ENCODE results near the gene IGSF8.

The IGSF8 gene

DNA sequence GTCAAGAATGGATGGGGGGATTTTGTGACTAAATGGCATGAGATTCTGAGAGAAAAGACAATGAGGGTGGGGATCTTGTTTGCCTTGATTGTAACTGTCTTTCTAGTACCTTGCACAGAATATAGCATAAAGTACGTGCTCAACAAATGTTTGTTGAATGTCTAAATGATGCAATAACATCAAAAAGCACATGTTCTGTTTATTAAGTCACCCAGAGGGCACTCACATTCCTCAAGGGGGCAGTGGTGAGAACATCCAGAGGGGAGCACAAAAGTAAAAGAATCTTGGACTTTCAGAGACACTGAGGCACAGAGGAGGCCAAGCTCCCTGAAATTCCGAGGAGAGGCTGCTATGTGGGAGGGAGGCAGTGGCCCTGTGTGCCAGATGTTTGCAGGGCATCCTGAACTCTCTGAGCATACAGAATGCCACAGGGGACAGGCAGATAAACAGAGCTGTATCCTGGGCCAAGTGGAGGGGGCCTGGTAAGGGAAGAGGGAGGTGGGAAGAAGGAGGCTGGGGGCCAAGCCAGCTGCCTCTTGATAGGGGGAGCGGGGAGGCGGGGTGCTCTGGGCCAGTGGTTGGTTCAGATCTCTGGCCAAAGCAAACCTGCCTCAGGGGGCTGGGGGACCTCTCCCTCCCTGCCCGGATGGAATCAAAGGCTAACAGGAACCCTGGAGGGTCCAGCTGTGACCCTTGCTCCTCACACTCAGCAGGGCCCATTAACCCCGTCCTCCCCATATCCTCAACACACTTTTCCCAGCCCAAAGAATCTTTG is 10.7 kb upstream of the IGSF8 start:
- no peak overlapping the region for H2AFZ ChIP-seq
- H3K9ac ChIP-seq, result no peak overlapping the region
- no peaks in the 10 kb centered on the region for H3K79me2 ChIP-seq
- H3K27ac ChIP-seq, result no peak overlapping the region
- no peak overlapping the region for H3K4me3 ChIP-seq (ENCODE audit: low read depth, low read length)
- TF ChIP-seq, protein P1, sequence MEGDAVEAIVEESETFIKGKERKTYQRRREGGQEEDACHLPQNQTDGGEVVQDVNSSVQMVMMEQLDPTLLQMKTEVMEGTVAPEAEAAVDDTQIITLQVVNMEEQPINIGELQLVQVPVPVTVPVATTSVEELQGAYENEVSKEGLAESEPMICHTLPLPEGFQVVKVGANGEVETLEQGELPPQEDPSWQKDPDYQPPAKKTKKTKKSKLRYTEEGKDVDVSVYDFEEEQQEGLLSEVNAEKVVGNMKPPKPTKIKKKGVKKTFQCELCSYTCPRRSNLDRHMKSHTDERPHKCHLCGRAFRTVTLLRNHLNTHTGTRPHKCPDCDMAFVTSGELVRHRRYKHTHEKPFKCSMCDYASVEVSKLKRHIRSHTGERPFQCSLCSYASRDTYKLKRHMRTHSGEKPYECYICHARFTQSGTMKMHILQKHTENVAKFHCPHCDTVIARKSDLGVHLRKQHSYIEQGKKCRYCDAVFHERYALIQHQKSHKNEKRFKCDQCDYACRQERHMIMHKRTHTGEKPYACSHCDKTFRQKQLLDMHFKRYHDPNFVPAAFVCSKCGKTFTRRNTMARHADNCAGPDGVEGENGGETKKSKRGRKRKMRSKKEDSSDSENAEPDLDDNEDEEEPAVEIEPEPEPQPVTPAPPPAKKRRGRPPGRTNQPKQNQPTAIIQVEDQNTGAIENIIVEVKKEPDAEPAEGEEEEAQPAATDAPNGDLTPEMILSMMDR (IDR thresholded peaks at IDR 0.05), result no peak
- H3K9me3 ChIP-seq (ENCODE audit: control insufficient read depth, low read length), result no peaks in the 10 kb centered on the region
- no peaks in the 10 kb centered on the region for H3K4me1 ChIP-seq
- no peak overlapping the region for H3K4me2 ChIP-seq (ENCODE audit: low read length)
- no peaks in the 10 kb centered on the region for H3K27me3 ChIP-seq (ENCODE audit: control insufficient read depth, insufficient read depth, low read length)
- no peaks in the 10 kb centered on the region for H3K36me3 ChIP-seq (ENCODE audit: control insufficient read depth, insufficient read depth, low read length)

DNA sequence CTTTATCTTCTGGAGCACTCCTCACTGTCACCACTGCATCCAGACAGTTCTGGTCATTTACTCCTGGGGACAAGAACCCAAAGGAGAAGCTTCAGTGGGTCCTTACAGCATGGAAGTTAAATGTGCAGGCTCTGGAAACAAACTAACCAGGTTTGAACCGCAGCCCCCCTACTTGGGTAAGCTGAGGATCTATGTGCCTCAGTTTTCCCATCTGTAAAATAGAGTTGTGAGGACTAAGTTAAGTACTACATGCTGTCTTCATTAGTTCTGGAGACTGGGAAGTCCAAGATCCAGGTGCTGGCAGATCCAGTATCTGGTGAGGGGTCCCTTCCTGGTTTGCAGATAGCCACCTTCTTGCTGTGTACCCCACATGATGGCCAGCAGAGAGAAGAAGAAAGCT is 9.1 kb upstream of the IGSF8 start:
- H3K9ac ChIP-seq, result no peak overlapping the region
- H3K27me3 ChIP-seq (ENCODE audit: control insufficient read depth, insufficient read depth, low read length), result no peaks in the 10 kb centered on the region
- no peak overlapping the region for H3K27ac ChIP-seq
- TF ChIP-seq, protein P1 (IDR thresholded peaks at IDR 0.05), result no peak
- no peak overlapping the region for H3K4me3 ChIP-seq (ENCODE audit: low read depth, low read length)
- no peaks in the 10 kb centered on the region for H3K4me1 ChIP-seq
- no peak overlapping the region for H3K4me2 ChIP-seq (ENCODE audit: low read length)
- no peaks in the 10 kb centered on the region for H3K36me3 ChIP-seq (ENCODE audit: control insufficient read depth, insufficient read depth, low read length)
- no peaks in the 10 kb centered on the region for H3K9me3 ChIP-seq (ENCODE audit: control insufficient read depth, low read length)
- no peak overlapping the region for H2AFZ ChIP-seq
- no peaks in the 10 kb centered on the region for H3K79me2 ChIP-seq

DNA sequence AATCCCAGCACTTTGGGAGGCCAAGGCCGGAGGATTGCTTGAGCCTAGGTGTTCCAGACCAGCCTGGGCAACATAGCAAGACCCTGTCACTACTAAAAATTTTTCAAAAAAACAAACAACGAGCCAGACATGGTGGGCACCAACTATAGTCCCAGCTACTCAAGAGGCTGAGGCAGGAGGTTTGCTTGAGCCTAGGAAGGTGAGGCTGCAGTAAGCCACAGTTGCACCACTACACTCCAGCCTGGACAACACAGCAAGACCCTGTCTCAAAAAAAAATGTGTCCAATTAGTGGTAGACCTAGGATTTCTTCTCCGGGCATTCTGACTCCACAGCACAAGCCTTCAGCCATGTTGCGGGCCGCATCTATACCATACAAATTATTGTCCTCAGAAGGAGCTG is 6.7 kb upstream of the IGSF8 start:
- TF ChIP-seq, protein P1 (IDR thresholded peaks at IDR 0.05), result no peak
- no peak overlapping the region for H3K4me2 ChIP-seq (ENCODE audit: low read length)
- no peaks in the 10 kb centered on the region for H3K4me1 ChIP-seq
- no peaks in the 10 kb centered on the region for H3K27me3 ChIP-seq (ENCODE audit: control insufficient read depth, insufficient read depth, low read length)
- no peaks in the 10 kb centered on the region for H3K9me3 ChIP-seq (ENCODE audit: control insufficient read depth, low read length)
- H3K79me2 ChIP-seq, result no peaks in the 10 kb centered on the region
- H3K4me3 ChIP-seq (ENCODE audit: low read depth, low read length), result no peak overlapping the region
- H3K27ac ChIP-seq, result no peak overlapping the region
- no peaks in the 10 kb centered on the region for H3K36me3 ChIP-seq (ENCODE audit: control insufficient read depth, insufficient read depth, low read length)
- no peak overlapping the region for H2AFZ ChIP-seq
- no peak overlapping the region for H3K9ac ChIP-seq

DNA sequence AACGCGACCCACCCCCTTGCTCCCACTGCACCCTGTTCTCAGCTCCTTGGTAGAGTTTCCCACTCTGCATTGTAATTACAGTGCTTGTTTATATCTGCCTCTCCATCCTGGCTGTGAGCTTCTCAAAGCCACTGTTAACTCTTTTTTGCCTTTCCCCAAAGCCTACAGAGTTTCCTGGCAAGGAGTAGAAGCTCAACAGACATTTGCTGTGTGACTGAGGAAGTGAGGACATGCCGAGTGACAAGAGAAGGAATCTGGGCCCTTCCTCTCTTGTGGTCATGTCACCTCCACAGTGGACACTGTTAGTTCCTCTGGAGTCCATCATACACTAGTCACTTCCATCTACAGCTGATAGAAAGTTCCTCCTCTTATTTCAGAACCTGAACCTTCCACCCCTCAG is 6.1 kb upstream of the IGSF8 start:
- no peak overlapping the region for H3K4me3 ChIP-seq (ENCODE audit: low read depth, low read length)
- TF ChIP-seq, protein P1 (IDR thresholded peaks at IDR 0.05), result no peak
- no peak overlapping the region for H3K27ac ChIP-seq
- no peak overlapping the region for H3K4me2 ChIP-seq (ENCODE audit: low read length)
- H3K9ac ChIP-seq, result no peak overlapping the region
- H3K36me3 ChIP-seq (ENCODE audit: control insufficient read depth, insufficient read depth, low read length), result no peaks in the 10 kb centered on the region
- no peaks in the 10 kb centered on the region for H3K27me3 ChIP-seq (ENCODE audit: control insufficient read depth, insufficient read depth, low read length)
- H3K4me1 ChIP-seq, result no peaks in the 10 kb centered on the region
- H2AFZ ChIP-seq, result no peak overlapping the region
- H3K9me3 ChIP-seq (ENCODE audit: control insufficient read depth, low read length), result no peaks in the 10 kb centered on the region
- no peaks in the 10 kb centered on the region for H3K79me2 ChIP-seq
